Stimulated activated CD4-positive, alpha-beta T cell treated with anti-CD3 and anti-CD28 coated beads, TNF-alpha, amount 100 ng/mL, for 1 hour (primary cell): ENCODE results near the gene IRS1.

ENCODE experiments used
- DNase-seq, 3 donors: peaks; one replicate each; pipeline ENCODE4 v3.0.0-alpha.2; 2020; ENCODE audit warnings: low read depth in 3 of 3, low spot score in 1 of 3

Gene IRS1

DNA sequence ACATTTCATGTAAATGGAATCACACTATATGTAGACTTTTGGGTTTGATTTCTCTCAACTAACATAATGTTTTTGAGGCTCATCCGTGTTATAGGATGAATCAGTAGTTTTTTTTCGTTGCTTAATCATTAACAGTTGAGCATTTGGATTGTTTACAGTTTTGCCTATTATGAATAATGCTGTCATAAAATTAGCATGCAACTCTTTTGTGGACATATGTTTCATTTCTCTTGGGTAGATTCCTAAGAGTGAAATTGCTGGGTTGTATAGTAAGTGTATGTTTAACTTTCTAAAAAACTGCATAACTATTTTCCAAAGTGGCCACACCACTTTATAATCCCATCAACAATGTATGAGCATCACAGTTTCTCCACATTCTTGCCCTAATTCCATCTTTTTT lies 28.6 kb upstream of the IRS1 start:
- DNase-seq: no peak

DNA sequence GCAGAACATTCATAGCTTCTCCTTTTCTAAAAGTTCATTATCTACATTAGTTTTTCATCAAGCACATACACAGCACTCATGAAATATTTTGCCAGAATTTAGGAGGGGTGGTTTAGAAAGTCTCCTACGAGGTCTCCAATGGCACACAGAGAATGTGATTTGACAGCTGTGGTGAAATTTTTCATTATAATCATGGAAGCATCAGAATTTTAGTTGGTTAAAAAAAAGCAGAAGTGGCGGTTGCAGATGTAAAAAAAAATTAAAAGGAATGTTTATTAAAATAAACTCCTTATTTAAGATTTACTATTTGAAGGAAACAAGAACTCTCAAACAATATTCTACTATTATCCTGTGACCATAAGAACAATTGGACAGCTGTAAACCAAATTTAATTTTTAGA lies 25.4 kb upstream of the IRS1 start:
- DNase-seq: no peak

DNA sequence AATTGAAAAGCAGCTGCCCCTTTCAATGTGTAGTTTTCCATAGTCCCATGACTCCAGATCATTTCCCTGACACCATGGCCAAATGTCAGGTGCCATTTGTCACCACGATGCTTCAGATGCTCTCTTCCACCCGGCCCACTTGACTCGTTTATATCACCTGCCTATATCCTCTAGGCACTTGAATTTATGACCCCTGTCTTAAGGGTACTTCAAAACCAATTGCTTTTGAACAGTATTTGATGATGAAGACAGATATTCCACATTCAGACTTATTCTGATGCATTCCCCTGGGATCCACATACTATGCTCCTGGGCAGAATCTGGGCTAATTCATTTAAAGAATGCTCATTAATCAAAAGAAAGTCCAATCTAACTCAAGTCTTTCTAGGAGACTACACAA lies 19.3 kb upstream of the IRS1 start:
- DNase-seq: no peak

DNA sequence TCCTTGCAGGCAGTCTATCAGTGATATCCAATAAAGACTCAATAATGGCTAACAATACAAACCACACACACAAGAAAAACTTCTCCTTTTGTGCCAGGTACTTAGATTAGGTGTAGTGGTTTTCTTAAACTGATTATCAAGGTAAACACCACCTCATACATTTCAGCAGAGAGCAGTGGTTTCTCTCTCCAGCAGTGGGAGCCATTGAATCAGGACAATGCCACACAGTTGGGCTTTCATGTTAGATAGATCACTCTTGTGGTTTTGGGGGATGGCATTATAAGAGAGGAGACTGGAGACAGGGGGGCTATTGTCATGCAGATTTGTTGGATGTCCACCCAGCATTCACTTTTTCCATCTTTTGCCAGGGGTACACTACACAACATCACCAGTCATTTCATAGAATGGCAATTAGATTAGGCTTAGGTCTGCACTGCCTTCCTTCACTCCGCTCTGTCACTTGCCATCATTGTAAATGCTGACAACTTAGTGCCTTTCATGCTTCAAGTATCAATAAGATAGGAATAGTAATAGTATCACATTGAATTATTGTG lies 13.6 kb upstream of the IRS1 start:
- DNase-seq: no peak

GRCh38 chr2:226803410-226803809 lies 3.8 kb upstream of the IRS1 start:
- no peak for DNase-seq

DNA sequence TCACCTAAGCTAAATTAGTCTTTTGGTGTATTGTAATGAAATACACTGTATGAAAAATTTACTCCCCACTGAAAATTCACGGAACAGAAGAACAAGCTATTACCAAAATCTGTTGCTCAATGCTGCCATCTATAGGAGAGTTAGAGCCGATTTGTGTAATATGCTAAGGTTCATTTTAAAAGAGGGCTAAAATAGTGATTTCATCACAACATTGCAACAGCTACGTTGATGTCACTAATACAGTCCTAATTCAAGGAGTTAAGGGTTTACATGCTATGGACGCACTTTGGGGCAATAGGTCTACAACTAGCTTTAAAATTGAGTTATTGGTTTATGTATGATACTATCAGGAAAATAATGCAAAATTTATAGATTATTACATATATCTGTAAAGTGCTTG lies 3.0 kb upstream of the IRS1 start:
- no peak for DNase-seq

DNA sequence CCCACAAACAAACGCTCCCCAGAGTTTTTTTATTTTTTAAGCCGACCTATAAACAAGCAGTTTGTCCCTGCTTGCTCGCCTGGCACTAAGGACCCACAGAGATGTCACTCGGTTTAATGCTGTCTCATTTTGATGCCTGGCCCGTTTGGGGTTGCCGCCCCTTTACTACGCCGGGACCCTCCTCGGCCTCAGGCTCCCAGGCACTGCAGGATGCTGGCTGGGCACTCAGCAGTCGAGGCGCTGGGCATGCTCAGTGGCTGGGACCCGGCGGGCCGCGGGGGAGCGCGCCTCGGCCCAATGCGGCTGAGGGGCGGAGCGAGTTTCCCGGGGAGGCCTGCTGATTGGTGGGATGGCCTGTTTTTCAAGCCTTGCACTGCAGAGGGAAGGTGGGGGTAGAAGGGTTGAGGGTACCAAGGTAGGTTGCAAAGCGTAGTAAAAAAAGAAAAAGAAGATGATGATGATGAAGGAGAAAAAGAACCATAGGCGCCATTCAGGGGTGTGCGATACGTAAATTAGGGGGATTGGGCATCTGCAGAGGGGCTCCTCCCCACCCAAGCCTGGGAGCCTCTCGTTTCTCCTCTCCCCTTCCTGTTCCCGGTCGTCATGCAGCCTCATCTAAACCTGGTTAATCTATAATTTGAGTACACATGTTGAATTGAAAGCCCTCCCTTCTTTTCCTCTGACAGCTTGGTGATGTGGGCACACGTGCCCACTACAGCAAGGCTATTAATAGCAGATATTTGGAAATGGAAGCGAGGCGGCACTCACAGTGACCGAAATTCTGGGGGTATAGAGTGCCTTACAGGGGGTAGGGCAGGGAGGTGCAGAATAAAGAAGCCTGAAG lies 1.5 kb upstream of the IRS1 start:
- DNase-seq: peak; percentile 34 to 71 (median 57)

DNA sequence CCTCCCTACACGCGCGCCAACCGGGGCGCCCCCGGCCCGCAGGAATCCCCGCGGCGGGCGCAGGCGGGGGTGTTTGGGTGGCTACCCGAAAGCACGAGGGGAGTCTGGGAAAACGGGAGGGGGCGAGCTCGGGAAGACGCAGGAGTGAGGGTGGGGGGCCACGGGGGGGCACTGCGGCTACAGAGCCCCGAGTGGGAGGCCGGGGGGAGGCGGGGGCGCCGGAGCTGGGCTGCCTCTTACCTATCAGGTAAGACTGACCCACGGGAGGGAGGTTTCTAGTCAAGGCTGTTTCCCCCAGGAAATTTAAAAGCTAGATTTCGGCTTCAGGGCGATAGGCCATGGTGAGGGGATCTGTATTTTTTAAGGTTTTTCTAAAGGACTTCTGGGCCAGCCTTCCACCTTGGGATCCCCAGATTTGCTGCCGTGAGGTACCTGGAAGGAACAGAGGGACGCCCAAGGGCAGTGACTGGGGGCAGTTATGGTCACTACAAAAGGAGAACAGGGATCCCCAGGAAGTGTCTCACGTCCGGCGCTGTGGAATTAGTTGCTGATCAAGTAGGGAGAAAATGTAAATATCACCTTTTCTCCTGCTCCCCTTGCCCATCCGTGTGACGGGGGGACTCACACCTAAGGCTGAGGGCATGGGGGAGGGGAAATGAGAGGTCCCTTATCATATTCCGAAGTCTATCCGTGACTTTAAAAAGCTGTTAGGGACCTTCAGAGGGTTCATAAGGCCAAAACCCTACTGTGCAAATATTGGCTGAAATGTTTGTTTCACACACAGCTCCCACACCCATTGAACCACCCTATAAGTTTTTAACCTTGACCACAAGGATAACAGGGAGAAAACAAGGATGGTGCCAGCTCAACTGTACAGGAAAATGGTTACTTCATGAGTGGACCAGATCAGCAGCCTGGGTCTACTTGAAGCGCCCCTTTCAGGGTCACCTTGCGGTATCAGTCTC lies 638 bp upstream of the IRS1 start:
- no peak for DNase-seq

DNA sequence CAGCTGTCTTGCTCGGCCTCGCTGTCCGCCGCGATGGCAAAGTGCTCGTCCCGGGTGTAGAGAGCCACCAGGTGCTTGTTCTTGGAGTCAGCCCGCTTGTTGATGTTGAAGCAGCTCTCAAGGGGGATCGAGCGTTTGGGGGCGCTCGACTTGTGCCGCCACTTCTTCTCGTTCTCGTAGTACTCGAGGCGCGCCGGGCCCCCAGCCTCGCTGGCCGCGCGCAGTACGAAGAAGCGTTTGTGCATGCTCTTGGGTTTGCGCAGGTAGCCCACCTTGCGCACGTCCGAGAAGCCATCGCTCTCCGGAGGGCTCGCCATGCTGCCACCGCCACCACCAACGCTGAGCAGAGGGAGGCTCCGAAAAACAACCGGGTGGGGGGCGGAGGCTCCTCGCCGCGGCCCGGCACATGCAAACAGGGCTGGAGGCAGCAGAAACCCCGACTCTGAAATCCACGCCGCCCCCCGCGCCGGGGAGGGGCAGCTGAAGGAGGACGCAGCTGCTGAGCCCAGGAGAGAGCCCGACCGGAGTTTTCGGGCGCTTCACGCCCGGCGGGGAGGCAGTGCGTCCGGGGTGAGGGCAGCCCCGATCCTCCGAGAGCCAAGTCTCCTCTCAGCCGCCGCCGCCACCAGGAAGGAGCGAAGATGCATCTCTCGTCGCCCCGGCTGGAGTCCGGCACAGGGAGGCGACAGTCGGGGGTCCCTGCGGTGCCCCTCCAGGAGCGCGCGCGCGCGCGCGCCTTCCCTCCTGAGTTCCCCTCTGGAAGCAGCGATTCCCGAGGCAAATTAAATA lies 1.0 kb downstream of the IRS1 start:
- no peak for DNase-seq

- no peak for DNase-seq
Observed at GRCh38 chr2:226797989-226798421, 1.6 kb downstream of the IRS1 start.

GRCh38 chr2:226797289-226797988 lies 2.2 kb downstream of the IRS1 start:
- DNase-seq: no peak

DNA sequence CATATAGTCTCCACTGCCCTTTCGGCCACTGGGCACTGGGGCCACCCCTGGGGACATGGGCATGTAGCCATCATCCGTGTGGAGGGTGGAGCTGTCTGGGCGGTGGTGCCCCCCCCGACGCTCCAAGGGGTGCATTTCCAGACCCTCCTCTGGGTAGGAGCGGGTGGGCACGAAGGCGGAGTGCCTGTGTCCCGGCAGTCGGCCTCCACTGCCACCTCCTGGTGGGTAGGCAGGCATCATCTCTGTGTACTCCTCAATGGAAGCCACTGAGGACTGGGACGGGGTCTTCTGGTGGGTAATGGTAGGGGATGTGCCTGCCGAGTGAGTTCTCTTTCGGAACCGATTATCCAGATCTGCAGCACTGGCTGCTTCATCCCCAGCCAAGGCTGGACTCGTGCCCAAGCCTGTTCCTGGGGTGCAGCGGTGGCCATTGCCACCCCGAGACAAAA lies 2.8 kb downstream of the IRS1 start:
- no peak for DNase-seq

GRCh38 chr2:226796012-226796839 lies 3.4 kb downstream of the IRS1 start:
- DNase-seq: no peak

GRCh38 chr2:226795281-226796011 lies 4.2 kb downstream of the IRS1 start:
- no peak for DNase-seq

DNA sequence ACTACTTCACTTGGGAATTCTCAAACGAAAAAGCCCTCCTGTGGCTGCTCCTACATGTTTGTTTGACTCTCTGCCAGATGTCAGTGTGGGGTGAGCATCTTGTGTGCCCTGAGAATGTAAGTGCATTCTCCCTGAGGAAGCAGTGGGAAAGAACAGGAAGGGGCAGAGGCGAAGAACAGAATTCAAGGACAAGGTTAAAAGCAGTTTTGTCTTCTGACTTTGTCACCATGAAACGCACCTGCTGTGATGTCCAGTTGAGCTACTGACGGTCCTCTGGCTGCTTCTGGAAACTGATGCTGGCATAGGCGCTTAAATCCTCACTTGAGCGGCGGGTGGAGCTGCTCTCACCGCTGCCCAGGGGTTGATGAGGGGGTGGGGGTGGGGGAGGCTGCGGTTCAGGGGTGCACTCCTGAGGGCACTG lies 4.9 kb downstream of the IRS1 start:
- DNase-seq: no peak

- no peak for DNase-seq
Observed at GRCh38 chr2:226794196-226794661, 5.4 kb downstream of the IRS1 start.

GRCh38 chr2:226793646-226794045 lies 6.0 kb downstream of the IRS1 start:
- DNase-seq: no peak

DNA sequence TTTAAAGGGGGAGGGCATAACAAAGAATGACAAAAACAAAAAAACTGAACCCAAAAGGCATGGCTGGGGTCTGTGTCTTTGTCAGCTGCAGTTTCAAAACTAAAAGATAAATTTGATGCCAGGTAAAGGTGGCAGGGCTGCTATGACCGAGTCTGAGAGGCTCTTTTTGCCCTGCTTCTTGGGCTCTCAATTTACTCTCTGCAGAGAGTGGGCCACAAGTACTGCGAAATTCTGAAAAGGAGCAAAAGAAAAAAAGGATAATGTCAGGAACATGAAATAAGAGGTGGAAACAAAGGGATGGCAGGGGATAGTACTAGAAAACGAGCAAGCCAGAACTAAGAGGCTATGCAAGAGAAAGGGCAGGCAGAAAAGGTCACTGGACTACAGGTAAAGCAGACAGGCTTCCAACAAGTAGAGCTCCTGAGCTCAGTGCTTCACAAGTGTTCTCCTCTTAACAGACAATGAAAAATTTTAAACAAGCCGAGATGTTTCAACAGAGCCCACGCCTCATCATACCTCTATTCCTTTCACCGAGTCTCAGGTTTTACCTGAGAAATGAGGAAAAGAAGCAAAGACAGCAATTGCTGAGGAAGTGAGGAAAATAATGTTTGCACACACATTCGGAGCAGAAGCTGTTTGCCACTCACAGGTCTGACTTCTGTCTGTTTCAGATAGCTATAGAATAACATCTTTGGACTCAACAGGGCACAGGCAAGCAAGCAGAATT lies 7.3 kb downstream of the IRS1 start:
- DNase-seq: no peak
